Lower lobe of right lung (tissue), 2 donors: ENCODE measurements around the gene ENPP6. TPM values are rescaled to one million over a fixed set of nuclear protein-coding genes. Genes with fewer than 3 reads are reported as not detected.
A peak's percentile ranks its signal among the peaks of the same experiment; 100 is the strongest.
"Not testable (repeated sequence)": the region's sequence is repeated elsewhere in the genome, so short reads cannot be mapped to it uniquely, and the experiment has no call there.

ENCODE experiments used
- ATAC-seq, 2 donors: fragments of 200-7000 bp; cut with Tn5 transposase; one replicate each; pipeline ENCODE4 v1.9.1; 2020 to 2022; ENCODE audit warnings: mild to moderate bottlenecking in 2 of 2, moderate library complexity in 2 of 2
- DNase-seq: peaks from one replicate; pipeline ENCODE4 v3.0.0-alpha.2; 2020
- H3K27ac ChIP-seq: fragments of 200-600 bp; one replicate; pipeline ENCODE4 v1.8.0; 2022
- H3K27me3 ChIP-seq: fragments of 200-600 bp; one replicate; pipeline ENCODE4 v1.8.0; 2022; ENCODE audit warnings: low read depth
- H3K36me3 ChIP-seq: fragments of 200-600 bp; one replicate; pipeline ENCODE4 v1.8.0; 2022; ENCODE audit warnings: mild to moderate bottlenecking
- H3K4me1 ChIP-seq: fragments of 200-600 bp; one replicate; pipeline ENCODE4 v1.8.0; 2022
- H3K4me3 ChIP-seq: fragments of 200-600 bp; one replicate; pipeline ENCODE4 v1.8.0; 2022; ENCODE audit warnings: mild to moderate bottlenecking
- H3K9me3 ChIP-seq: fragments of 200-600 bp; one replicate; pipeline ENCODE4 v1.8.0; 2022
- CTCF ChIP-seq: fragments of 200-600 bp; IDR thresholded peaks from one replicate; pipeline ENCODE4 v1.8.0; 2022; ENCODE audit warnings: antibody characterized with exemption, mild to moderate bottlenecking
- intact Hi-C: fragments of 100-400 bp; cut with DNase I; formaldehyde crosslinking; loops from one replicate; pipeline ENCODE4 v1.11.0; 2022
- total RNA-seq: library from RNA; stranded (reverse); fragmentation: NEBNext Ultra II Directional; extraction: Animal tissue kit (Norgen Biotek cat#: 25700); gene quantifications from one replicate; pipeline ENCODE4 v1.2.1, GENCODE V29; 2021
- donor health status: DM: no; HTN: yes; CAD: no; lungs with severe emphysema.

The ENPP6 gene
- total RNA-seq, 1 donor from 2014 or later, result 0.74 TPM

GRCh38 chr4:184146951-184147350 lies 70.7 kb downstream of the ENPP6 start:
- no peaks in the 10 kb centered on the region for H3K36me3 ChIP-seq
- ATAC-seq, result no peak
- H3K4me1 ChIP-seq, result peaks cover 22% of the 10 kb centered on the region
- no peak overlapping the region for H3K4me3 ChIP-seq
- intact Hi-C loops, result no loop called here
- DNase-seq, result no peak
- H3K9me3 ChIP-seq, result no peaks in the 10 kb centered on the region
- no peak overlapping the region for H3K27ac ChIP-seq
- TF ChIP-seq CTCF, result no peak
- H3K27me3 ChIP-seq, result no peaks in the 10 kb centered on the region

- Histone ChIP-seq H3K4me1 (peaks cover 19% of the 10 kb centered on the region), H3K9me3 (no peaks in the 10 kb centered on the region), H3K27ac (no peak overlapping the region), H3K27me3 (no peaks in the 10 kb centered on the region), H3K4me3 (no peak overlapping the region), H3K36me3 (no peaks in the 10 kb centered on the region)
- DNase-seq (no peak), ATAC-seq (no peak)
- no peak for TF ChIP-seq CTCF
- intact Hi-C loops, result no loop called here
Observed at GRCh38 chr4:184145596-184145995, 72.1 kb downstream of the ENPP6 start.

- no peaks in the 10 kb centered on the region for H3K27me3 ChIP-seq
- no peak overlapping the region for H3K27ac ChIP-seq
- no peaks in the 10 kb centered on the region for H3K36me3 ChIP-seq
- no peaks in the 10 kb centered on the region for H3K9me3 ChIP-seq
- H3K4me1 ChIP-seq, result peaks cover 6% of the 10 kb centered on the region
- DNase-seq (no peak), ATAC-seq (peak; percentile 26 to 57)
- no peak overlapping the region for H3K4me3 ChIP-seq
- TF ChIP-seq CTCF, result peak; percentile 20
- intact Hi-C loops, result no loop called here
Observed at GRCh38 chr4:184143770-184144564, 73.7 kb downstream of the ENPP6 start.

GRCh38 chr4:184142121-184143000 lies 75.3 kb downstream of the ENPP6 start:
- TF ChIP-seq CTCF, result no peak
- no peak overlapping the region for H3K4me3 ChIP-seq
- DNase-seq (no peak), ATAC-seq (no peak)
- H3K27me3 ChIP-seq, result no peaks in the 10 kb centered on the region
- no peaks in the 10 kb centered on the region for H3K36me3 ChIP-seq
- H3K27ac ChIP-seq, result no peak overlapping the region
- H3K4me1 ChIP-seq, result no peaks in the 10 kb centered on the region
- H3K9me3 ChIP-seq, result peaks cover 3% of the 10 kb centered on the region
- intact Hi-C loops, result no loop called here

- intact Hi-C loops, result not testable (repeated sequence)
Observed at GRCh38 chr4:184140901-184141300, 76.8 kb downstream of the ENPP6 start.

GRCh38 chr4:184136525-184136924 lies 81.1 kb downstream of the ENPP6 start:
- Histone ChIP-seq H3K36me3 (no peaks in the 10 kb centered on the region), H3K27me3 (no peaks in the 10 kb centered on the region), H3K9me3 (peaks cover 18% of the 10 kb centered on the region), H3K4me3 (no peak overlapping the region), H3K4me1 (no peaks in the 10 kb centered on the region), H3K27ac (no peak overlapping the region)
- ATAC-seq (no peak), DNase-seq (no peak)
- no peak for TF ChIP-seq CTCF
- intact Hi-C loops, result no loop called here

More at GRCh38 chr4:184140901-184141300, 76.8 kb downstream of the ENPP6 start:
- peaks cover 18% of the 10 kb centered on the region for H3K9me3 ChIP-seq
- H3K4me1 ChIP-seq, H3K4me3 ChIP-seq, H3K27me3 ChIP-seq, H3K27ac ChIP-seq, H3K36me3 ChIP-seq, ATAC-seq, DNase-seq: not testable (repeated sequence)
